NCI-H524 treated with DMSO at 0.1 percent for 48 hours (cell line): ENCODE results near the gene CYB561.

Source experiments
- DNase-seq: peaks from one replicate; lab custom pipeline; 2025; lab: John Stamatoyannopoulos, UW

The CYB561 gene

GRCh38 chr17:63412234-63412633 is 33.9 kb downstream of the CYB561 start:
- DNase-seq: no peak

- DNase-seq: no peak
Measured at GRCh38 chr17:63407741-63408330, 38.3 kb downstream of the CYB561 start.

- peak; percentile 32 for DNase-seq
Measured at GRCh38 chr17:63406689-63407330, 39.3 kb downstream of the CYB561 start.

- DNase-seq: peak; percentile 22
Measured at GRCh38 chr17:63405741-63406261, 40.3 kb downstream of the CYB561 start.

- DNase-seq: no peak
Measured at GRCh38 chr17:63405020-63405419, 41.1 kb downstream of the CYB561 start.

GRCh38 chr17:63402431-63403212 is 43.5 kb downstream of the CYB561 start:
- no peak for DNase-seq

- DNase-seq: peak; percentile 17
Measured at GRCh38 chr17:63399856-63400255, 46.2 kb downstream of the CYB561 start.

- no peak for DNase-seq
Measured at GRCh38 chr17:63399316-63399715, 46.8 kb downstream of the CYB561 start.

GRCh38 chr17:63398680-63399079 is 47.4 kb downstream of the CYB561 start:
- no peak for DNase-seq

GRCh38 chr17:63395075-63395805 is 50.9 kb downstream of the CYB561 start:
- no peak for DNase-seq

- no peak for DNase-seq
Measured at GRCh38 chr17:63390090-63390489, 56.0 kb downstream of the CYB561 start.

GRCh38 chr17:63387656-63388340 is 58.3 kb downstream of the CYB561 start:
- DNase-seq: no peak

GRCh38 chr17:63382826-63383225 is 63.3 kb downstream of the CYB561 start:
- no peak for DNase-seq
